HepG2 (cell line): ENCODE results near the gene PIM3.

ENCODE experiments used
- CTCF ChIP-seq: sonication (generic); formaldehyde crosslinking; IDR thresholded peaks from 2 replicates; pipeline ENCODE4 v1.5.0; 2020; ENCODE audit warnings: mild to moderate bottlenecking, missing genetic modification reagents, moderate library complexity
- KLF9 ChIP-seq: IDR thresholded peaks from 2 replicates; pipeline ENCODE4 v1.6.1; 2016; ENCODE audit warnings: low read depth
- SOX6 ChIP-seq, 2 experiments: fragments of 450-650 bp in 1 of 2; sonication (generic) in 1 of 2; formaldehyde crosslinking in 1 of 2; IDR thresholded peaks; 2 replicates each; pipeline versions ENCODE4 v1.4.0 to v1.6.1; 2017 to 2020; ENCODE audit warnings: antibody characterized with exemption in 1 of 2, mild to moderate bottlenecking in 1 of 2, missing genetic modification reagents in 1 of 2
- THRA ChIP-seq: sonication (generic); formaldehyde crosslinking; IDR thresholded peaks from 2 replicates; pipeline ENCODE4 v1.4.0; 2020; ENCODE audit warnings: missing genetic modification reagents, borderline replicate concordance
- ZNF276 ChIP-seq: sonication (generic); formaldehyde crosslinking; IDR thresholded peaks from 2 replicates; pipeline ENCODE4 v1.4.0; 2020; ENCODE audit warnings: mild to moderate bottlenecking, low read depth, missing genetic modification reagents
- ZNF282 ChIP-seq: fragments of 450-650 bp; IDR thresholded peaks from 2 replicates; pipeline ENCODE4 v1.6.1; 2018; ENCODE audit not compliant: partially characterized antibody
- ZNF547 ChIP-seq: sonication (generic); formaldehyde crosslinking; IDR thresholded peaks from 2 replicates; pipeline ENCODE4 v1.5.1; 2020; ENCODE audit warnings: mild to moderate bottlenecking, missing genetic modification reagents
- ZNF737 ChIP-seq: sonication (generic); formaldehyde crosslinking; IDR thresholded peaks from 2 replicates; pipeline ENCODE4 v1.5.0; 2020; ENCODE audit warnings: missing genetic modification reagents, mild to moderate bottlenecking, borderline replicate concordance

GRCh38 chr22:49921508-49922278, 38.9 kb upstream of the PIM3 start:
- TF ChIP-seq ZNF737 (CRISPR knock-in tag): no peak
- TF ChIP-seq ZNF547 (CRISPR knock-in tag): no peak
- TF ChIP-seq SOX6 (IDR thresholded peaks at IDR 0.05): no peak
- no peak for TF ChIP-seq SOX6 (CRISPR knock-in tag; IDR thresholded peaks at IDR 0.05)
- TF ChIP-seq ZNF276 (CRISPR knock-in tag): no peak
- TF ChIP-seq ZNF282: no peak
- no peak for TF ChIP-seq CTCF (CRISPR knock-in tag)
- TF ChIP-seq THRA (CRISPR knock-in tag): no peak
- TF ChIP-seq KLF9 (CRISPR knock-in tag): no peak
